ENCODE results near the gene SCGB1C2.
"Not testable (repeated sequence)": the region's sequence is repeated elsewhere in the genome, so short reads cannot be mapped to it uniquely, and the experiment has no call there.

SCGB1C2 gene

DNA sequence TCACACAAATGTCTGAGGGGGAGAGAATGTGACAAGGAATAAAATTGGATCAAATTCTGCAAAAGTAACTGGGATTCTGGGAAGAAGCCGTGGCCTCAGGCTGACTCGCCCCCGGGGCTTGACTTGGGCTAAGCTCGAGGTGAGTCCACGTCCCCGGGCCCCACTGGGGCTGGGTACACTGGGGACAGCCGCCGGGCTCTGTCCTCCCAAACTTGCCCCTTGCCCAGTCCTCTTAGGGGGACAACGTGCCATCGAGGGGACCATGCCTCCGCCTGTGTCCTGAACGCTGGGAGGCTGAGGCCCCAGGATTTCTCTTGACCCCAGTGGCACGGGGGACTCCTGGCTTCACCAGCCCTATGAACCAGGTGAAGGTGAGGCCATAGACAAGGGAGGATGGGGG lies 23.0 kb downstream of the SCGB1C2 start:
- no peak for DNase-seq (ENCODE audit: low read depth)
- no peak overlapping the region for H3K4me3 ChIP-seq (ENCODE audit: low read length)
- TF ChIP-seq, protein P1, sequence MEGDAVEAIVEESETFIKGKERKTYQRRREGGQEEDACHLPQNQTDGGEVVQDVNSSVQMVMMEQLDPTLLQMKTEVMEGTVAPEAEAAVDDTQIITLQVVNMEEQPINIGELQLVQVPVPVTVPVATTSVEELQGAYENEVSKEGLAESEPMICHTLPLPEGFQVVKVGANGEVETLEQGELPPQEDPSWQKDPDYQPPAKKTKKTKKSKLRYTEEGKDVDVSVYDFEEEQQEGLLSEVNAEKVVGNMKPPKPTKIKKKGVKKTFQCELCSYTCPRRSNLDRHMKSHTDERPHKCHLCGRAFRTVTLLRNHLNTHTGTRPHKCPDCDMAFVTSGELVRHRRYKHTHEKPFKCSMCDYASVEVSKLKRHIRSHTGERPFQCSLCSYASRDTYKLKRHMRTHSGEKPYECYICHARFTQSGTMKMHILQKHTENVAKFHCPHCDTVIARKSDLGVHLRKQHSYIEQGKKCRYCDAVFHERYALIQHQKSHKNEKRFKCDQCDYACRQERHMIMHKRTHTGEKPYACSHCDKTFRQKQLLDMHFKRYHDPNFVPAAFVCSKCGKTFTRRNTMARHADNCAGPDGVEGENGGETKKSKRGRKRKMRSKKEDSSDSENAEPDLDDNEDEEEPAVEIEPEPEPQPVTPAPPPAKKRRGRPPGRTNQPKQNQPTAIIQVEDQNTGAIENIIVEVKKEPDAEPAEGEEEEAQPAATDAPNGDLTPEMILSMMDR (conservative IDR thresholded peaks at IDR 0.05; ENCODE audit: low read length), result no peak

DNA sequence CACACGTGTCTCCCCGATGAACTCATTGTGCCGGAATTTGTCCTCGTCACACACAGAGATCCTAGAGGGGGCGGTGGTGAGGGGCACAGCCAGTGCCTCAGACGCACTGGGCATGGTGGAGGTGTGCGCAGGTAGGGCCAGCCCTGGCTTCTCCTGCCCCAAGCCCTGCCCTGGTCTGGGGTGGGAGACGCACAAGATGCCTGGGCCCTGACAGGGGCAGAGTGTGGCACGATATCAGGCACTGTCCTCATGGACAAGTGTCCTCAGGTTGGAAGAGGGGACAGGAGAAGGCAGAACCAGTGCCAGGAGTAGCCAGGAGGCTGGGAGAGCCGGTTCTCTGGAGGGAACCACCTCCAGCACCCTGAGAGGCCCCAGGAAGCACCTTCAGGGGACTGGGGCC lies 24.1 kb downstream of the SCGB1C2 start:
- TF ChIP-seq, protein P1 (conservative IDR thresholded peaks at IDR 0.05; ENCODE audit: low read length), result no peak
- DNase-seq (ENCODE audit: low read depth), result no peak
- no peak overlapping the region for H3K4me3 ChIP-seq (ENCODE audit: low read length)

DNA sequence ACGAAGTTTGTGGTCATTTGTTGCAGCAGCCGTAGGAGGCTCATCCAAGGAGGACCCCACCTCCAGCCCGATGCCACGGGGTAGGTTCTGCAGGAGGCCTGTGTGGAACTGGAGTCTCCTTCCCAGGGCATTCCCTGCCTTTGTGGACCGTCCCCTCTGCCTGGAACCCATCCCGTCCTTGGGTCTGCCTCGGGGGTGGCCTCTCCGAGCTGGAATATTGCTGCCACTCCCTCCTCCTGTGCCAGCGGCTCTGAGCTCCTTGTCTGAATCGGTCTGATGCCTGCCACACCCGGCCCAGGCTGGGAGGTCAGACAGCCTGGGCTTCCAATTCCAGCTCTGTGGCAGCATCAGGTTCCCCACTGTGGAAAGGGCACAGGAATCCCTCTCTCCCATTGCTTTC lies 25.3 kb downstream of the SCGB1C2 start:
- no peak overlapping the region for H3K4me3 ChIP-seq (ENCODE audit: low read length)
- DNase-seq (ENCODE audit: low read depth), result no peak
- TF ChIP-seq, protein P1 (conservative IDR thresholded peaks at IDR 0.05; ENCODE audit: low read length), result no peak

DNA sequence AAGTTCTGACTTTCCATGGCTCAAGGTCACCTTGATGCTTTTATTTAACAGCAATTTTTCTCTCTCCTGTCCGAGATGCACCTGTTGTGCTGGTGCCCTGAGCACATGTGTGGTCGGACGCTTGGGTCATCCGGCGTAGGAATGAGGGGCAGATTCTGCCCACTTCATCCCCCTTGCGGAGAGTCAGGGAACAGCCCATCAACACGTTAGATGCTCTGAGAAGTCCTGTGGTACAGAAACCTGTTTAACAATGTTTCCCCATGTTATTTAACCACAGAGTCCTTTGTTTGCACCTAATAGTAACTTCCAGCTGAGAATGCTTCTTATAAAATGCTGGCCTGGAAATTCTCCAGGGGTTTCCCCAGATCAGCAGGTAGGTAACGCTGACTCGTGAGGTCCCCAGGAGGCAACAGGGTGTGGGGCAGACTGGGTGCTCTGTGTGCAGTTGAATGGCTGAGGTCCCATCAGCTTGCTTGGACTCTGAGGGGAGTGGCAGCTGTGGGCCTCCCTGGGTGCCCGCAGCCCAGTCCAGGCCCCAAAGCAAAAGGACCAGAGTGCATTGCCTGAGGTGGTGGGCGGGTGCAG lies 26.2 kb downstream of the SCGB1C2 start:
- no peak overlapping the region for H3K4me3 ChIP-seq (ENCODE audit: low read length)
- TF ChIP-seq, protein P1 (conservative IDR thresholded peaks at IDR 0.05; ENCODE audit: low read length), result peak; percentile 41
- no peak for DNase-seq (ENCODE audit: low read depth)

DNA sequence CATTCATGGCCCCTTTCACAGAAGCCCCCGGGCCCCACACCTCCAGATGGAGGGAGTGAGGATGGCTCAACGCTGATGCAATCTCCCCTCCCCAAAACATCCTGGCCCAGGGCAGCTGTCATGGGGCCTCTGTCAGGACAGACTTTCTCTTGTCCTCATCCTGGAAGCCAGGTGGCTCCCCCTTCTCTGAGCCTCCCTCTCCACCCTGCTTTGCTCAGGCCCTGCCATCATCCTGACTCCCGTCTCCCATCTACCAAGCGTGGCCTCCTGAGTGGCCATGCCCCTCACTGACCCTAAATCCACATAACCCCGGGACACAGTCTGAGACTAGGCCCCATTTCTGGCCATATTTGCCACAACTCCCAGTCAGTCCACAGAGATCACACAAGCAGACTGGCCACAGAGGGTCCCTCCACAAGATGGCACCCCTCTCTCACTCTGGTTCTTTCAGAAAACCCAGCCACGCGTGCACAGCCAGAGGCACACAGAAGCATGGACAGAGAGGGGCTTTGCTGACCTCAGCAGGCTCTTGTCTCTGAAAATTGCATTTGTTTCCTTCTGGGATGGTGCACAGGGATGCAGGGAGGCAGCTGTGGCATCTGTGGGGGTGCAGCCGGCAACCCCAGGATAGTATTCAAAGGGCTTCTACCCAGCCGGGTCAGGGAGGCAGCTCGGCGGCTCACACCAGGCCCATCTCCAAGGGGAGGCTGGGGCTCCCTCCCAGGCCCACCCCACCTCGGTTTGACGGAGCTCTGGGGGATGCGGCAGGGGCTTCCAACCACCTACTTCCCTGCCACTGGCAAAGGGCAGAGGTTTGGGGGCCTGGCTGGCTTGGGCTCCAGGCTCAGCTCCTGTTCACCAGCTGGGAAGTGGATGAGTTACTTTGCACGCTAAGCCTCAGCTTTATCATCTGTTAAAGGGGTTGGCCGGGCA lies 27.2 kb downstream of the SCGB1C2 start:
- peak; percentile 40 for DNase-seq (ENCODE audit: low read depth)
- no peak overlapping the region for H3K4me3 ChIP-seq (ENCODE audit: low read length)
- TF ChIP-seq, protein P1 (conservative IDR thresholded peaks at IDR 0.05; ENCODE audit: low read length), result peak; percentile 62

DNA sequence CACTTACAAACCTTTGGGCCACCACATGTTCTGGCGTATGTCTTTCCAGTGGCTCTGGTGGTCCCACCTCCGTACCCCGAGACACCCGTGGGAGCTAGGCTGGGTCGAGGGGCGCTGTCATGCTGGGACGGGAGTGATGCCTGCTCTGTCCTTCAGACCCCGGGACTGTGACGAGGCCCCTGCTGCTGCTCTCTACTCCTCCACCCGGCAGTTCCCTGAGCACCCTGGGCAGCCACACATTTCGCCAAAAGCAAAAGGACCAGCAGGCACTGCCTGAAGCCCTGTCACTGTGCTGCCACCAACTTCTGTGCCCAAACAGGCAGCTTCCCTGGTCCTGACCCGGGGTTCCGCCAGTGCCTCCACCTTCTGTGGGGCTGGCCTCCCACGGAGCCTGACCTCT lies 28.6 kb downstream of the SCGB1C2 start:
- DNase-seq (ENCODE audit: low read depth), result no peak
- TF ChIP-seq, protein P1 (conservative IDR thresholded peaks at IDR 0.05; ENCODE audit: low read length), result no peak
- no peak overlapping the region for H3K4me3 ChIP-seq (ENCODE audit: low read length)

DNA sequence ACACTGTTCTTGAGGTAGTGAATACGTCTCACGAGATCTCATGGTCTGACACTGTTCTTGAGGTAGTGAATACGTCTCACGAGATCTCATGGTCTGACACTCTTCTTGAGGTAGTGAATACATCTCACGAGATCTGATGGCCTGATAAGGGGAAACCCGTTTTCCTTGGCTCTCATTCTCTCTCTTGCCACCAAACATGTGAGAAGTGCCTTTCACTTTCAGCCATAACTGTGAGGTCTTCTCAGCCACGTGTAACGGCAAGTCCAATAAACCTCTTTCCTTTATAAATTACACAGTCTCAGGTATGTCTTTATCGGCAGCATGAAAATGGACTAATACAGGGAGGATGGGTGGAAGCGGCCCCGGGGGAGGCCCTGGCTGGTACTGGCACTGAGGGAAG lies 31.2 kb downstream of the SCGB1C2 start:
- not testable (repeated sequence) for DNase-seq (ENCODE audit: low read depth); H3K4me3 ChIP-seq (ENCODE audit: low read length)
